ENCODE measurements around the gene SND1.

- TF ChIP-seq EZH2 (IDR thresholded peaks at IDR 0.05; ENCODE audit: borderline replicate concordance, low read length): no peak
- no peak for TF ChIP-seq CTCF (conservative IDR thresholded peaks at IDR 0.05 in 1 of 2, IDR thresholded peaks at IDR 0.05 in 1 of 2; ENCODE audit: extremely low read depth in 1 of 2, insufficient read depth in 1 of 2, low read depth in 1 of 2, low read length in 2 of 2)
These were observed 424.8 kb downstream of the SND1 start for GRCh38 chr7:128076796-128077271.

Measured in mammary epithelial cell (primary cell).